Measurements from ENCODE around the gene ZDHHC1. TPM values are rescaled to one million over a fixed set of nuclear protein-coding genes. Genes with fewer than 3 reads are reported as not detected.

ZDHHC1 gene
- total and polyA plus RNA-seq, 2 of the 13 experiments (the other 11 are each of a cell fraction or from before 2014, with no cell fraction given): 0.51 to 1.1 TPM

DNA sequence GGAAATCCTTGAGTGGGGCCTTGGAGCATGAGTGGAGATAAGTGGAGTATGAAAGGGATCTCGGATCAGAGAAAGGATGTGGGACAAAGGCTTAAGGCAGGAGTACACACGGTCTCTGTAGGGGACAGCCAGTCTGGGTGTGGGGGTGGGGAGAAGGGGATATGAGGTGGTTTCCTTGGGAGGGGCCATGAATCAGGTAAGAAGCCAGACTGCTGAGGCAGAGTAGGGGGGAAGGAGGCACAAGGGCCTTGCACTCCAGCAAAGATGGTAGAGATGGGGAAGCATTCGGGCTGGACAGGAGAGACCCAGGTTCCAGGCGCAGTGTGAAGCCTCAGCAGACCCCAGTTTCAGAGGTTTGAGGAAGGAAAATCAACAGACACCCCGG, 16.2 kb upstream of the ZDHHC1 start (continued):
- TF ChIP-seq, protein P1, sequence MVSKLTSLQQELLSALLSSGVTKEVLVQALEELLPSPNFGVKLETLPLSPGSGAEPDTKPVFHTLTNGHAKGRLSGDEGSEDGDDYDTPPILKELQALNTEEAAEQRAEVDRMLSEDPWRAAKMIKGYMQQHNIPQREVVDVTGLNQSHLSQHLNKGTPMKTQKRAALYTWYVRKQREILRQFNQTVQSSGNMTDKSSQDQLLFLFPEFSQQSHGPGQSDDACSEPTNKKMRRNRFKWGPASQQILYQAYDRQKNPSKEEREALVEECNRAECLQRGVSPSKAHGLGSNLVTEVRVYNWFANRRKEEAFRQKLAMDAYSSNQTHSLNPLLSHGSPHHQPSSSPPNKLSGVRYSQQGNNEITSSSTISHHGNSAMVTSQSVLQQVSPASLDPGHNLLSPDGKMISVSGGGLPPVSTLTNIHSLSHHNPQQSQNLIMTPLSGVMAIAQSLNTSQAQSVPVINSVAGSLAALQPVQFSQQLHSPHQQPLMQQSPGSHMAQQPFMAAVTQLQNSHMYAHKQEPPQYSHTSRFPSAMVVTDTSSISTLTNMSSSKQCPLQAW (CRISPR knock-in tag; IDR thresholded peaks at IDR 0.05): 0 out of 2 replicates have a peak, but pooled peaks have one; percentile 15
- no peak for TF ChIP-seq YEATS2 (CRISPR knock-in tag; IDR thresholded peaks at IDR 0.05; ENCODE audit: borderline replicate concordance)
- TF ChIP-seq, protein P2, sequence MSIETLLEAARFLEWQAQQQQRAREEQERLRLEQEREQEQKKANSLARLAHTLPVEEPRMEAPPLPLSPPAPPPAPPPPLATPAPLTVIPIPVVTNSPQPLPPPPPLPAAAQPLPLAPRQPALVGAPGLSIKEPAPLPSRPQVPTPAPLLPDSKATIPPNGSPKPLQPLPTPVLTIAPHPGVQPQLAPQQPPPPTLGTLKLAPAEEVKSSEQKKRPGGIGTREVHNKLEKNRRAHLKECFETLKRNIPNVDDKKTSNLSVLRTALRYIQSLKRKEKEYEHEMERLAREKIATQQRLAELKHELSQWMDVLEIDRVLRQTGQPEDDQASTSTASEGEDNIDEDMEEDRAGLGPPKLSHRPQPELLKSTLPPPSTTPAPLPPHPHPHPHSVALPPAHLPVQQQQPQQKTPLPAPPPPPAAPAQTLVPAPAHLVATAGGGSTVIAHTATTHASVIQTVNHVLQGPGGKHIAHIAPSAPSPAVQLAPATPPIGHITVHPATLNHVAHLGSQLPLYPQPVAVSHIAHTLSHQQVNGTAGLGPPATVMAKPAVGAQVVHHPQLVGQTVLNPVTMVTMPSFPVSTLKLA (IDR thresholded peaks at IDR 0.05): no peak
- no peak for TF ChIP-seq CCDC6 (CRISPR knock-in tag; IDR thresholded peaks at IDR 0.05)
- TF ChIP-seq NFIB (CRISPR knock-in tag; IDR thresholded peaks at IDR 0.05; ENCODE audit: borderline replicate concordance): no peak
- 0 out of 2 replicates have a peak, but pooled peaks have one; percentile 2 for TF ChIP-seq GATAD2A (CRISPR knock-in tag; IDR thresholded peaks at IDR 0.05)
- no peak for TF ChIP-seq RCOR2 (CRISPR knock-in tag; IDR thresholded peaks at IDR 0.05)
- TF ChIP-seq, protein P3, sequence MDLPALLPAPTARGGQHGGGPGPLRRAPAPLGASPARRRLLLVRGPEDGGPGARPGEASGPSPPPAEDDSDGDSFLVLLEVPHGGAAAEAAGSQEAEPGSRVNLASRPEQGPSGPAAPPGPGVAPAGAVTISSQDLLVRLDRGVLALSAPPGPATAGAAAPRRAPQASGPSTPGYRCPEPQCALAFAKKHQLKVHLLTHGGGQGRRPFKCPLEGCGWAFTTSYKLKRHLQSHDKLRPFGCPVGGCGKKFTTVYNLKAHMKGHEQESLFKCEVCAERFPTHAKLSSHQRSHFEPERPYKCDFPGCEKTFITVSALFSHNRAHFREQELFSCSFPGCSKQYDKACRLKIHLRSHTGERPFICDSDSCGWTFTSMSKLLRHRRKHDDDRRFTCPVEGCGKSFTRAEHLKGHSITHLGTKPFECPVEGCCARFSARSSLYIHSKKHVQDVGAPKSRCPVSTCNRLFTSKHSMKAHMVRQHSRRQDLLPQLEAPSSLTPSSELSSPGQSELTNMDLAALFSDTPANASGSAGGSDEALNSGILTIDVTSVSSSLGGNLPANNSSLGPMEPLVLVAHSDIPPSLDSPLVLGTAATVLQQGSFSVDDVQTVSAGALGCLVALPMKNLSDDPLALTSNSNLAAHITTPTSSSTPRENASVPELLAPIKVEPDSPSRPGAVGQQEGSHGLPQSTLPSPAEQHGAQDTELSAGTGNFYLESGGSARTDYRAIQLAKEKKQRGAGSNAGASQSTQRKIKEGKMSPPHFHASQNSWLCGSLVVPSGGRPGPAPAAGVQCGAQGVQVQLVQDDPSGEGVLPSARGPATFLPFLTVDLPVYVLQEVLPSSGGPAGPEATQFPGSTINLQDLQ (CRISPR knock-in tag; IDR thresholded peaks at IDR 0.05): no peak
- TF ChIP-seq ZFX (CRISPR knock-in tag; IDR thresholded peaks at IDR 0.05; ENCODE audit: low read depth): no peak
- TF ChIP-seq ETV5 (CRISPR knock-in tag; IDR thresholded peaks at IDR 0.05; ENCODE audit: borderline replicate concordance): 0 out of 2 replicates have a peak, but pooled peaks have one; percentile 7
- TF ChIP-seq, protein P4, sequence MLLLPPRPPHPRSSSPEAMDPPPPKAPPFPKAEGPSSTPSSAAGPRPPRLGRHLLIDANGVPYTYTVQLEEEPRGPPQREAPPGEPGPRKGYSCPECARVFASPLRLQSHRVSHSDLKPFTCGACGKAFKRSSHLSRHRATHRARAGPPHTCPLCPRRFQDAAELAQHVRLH (CRISPR knock-in tag; IDR thresholded peaks at IDR 0.05; ENCODE audit: borderline replicate concordance, low read depth): no peak
- TF ChIP-seq ZNF891 (CRISPR knock-in tag; IDR thresholded peaks at IDR 0.05): 0 out of 2 replicates have a peak, but pooled peaks have one; percentile 44
- TF ChIP-seq, protein P5, sequence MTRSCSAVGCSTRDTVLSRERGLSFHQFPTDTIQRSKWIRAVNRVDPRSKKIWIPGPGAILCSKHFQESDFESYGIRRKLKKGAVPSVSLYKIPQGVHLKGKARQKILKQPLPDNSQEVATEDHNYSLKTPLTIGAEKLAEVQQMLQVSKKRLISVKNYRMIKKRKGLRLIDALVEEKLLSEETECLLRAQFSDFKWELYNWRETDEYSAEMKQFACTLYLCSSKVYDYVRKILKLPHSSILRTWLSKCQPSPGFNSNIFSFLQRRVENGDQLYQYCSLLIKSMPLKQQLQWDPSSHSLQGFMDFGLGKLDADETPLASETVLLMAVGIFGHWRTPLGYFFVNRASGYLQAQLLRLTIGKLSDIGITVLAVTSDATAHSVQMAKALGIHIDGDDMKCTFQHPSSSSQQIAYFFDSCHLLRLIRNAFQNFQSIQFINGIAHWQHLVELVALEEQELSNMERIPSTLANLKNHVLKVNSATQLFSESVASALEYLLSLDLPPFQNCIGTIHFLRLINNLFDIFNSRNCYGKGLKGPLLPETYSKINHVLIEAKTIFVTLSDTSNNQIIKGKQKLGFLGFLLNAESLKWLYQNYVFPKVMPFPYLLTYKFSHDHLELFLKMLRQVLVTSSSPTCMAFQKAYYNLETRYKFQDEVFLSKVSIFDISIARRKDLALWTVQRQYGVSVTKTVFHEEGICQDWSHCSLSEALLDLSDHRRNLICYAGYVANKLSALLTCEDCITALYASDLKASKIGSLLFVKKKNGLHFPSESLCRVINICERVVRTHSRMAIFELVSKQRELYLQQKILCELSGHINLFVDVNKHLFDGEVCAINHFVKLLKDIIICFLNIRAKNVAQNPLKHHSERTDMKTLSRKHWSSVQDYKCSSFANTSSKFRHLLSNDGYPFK (CRISPR knock-in tag; IDR thresholded peaks at IDR 0.05; ENCODE audit: borderline replicate concordance): no peak
- no peak for TF ChIP-seq ZNF501 (CRISPR knock-in tag; IDR thresholded peaks at IDR 0.05)
- no peak for TF ChIP-seq SP4 (CRISPR knock-in tag; IDR thresholded peaks at IDR 0.05)
- no peak for TF ChIP-seq SNAI1 (CRISPR knock-in tag; IDR thresholded peaks at IDR 0.05; ENCODE audit: borderline replicate concordance)

All from HepG2 (cell line).